Measurements from ENCODE around the gene AOPEP.

DNA sequence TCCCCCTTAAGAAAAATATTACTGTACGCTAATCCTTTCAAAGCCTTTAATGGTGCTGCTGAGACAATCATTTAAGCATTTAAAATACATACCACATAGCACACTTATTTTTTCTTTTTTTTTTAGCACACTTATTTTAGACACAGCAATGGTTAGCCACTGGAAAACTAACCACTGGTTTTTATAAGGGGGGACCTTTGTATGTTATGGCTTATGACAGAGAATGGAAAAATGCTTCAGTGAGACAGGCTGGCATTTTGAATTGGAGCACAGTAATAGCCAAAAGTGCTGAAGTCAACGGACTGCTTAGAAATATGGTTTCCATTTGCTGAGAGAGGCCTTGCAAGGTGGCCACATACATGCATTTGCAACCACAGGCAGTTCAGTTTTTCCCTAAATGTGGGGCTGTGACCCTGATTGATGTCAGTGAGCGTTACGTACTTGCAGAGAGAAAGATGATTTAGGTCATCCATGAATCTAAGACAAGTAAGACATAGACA, 28.5 kb downstream of the AOPEP start:
- TF ChIP-seq, protein P1, sequence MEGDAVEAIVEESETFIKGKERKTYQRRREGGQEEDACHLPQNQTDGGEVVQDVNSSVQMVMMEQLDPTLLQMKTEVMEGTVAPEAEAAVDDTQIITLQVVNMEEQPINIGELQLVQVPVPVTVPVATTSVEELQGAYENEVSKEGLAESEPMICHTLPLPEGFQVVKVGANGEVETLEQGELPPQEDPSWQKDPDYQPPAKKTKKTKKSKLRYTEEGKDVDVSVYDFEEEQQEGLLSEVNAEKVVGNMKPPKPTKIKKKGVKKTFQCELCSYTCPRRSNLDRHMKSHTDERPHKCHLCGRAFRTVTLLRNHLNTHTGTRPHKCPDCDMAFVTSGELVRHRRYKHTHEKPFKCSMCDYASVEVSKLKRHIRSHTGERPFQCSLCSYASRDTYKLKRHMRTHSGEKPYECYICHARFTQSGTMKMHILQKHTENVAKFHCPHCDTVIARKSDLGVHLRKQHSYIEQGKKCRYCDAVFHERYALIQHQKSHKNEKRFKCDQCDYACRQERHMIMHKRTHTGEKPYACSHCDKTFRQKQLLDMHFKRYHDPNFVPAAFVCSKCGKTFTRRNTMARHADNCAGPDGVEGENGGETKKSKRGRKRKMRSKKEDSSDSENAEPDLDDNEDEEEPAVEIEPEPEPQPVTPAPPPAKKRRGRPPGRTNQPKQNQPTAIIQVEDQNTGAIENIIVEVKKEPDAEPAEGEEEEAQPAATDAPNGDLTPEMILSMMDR (IDR thresholded peaks at IDR 0.05), result no peak
- no peak for TF ChIP-seq TEAD4 (IDR thresholded peaks at IDR 0.05; ENCODE audit: borderline replicate concordance, insufficient read depth)
- TF ChIP-seq, protein P2, sequence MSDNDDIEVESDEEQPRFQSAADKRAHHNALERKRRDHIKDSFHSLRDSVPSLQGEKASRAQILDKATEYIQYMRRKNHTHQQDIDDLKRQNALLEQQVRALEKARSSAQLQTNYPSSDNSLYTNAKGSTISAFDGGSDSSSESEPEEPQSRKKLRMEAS (IDR thresholded peaks at IDR 0.05; ENCODE audit: low read depth), result no peak
- TF ChIP-seq, protein P3, sequence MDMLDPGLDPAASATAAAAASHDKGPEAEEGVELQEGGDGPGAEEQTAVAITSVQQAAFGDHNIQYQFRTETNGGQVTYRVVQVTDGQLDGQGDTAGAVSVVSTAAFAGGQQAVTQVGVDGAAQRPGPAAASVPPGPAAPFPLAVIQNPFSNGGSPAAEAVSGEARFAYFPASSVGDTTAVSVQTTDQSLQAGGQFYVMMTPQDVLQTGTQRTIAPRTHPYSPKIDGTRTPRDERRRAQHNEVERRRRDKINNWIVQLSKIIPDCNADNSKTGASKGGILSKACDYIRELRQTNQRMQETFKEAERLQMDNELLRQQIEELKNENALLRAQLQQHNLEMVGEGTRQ (IDR thresholded peaks at IDR 0.05; ENCODE audit: borderline replicate concordance, low read depth, low read length), result no peak
- TF ChIP-seq POLR2AphosphoS5 (IDR thresholded peaks at IDR 0.05; ENCODE audit: low read depth, low read length), result no peak
- TF ChIP-seq FOXJ3 (CRISPR knock-in tag; IDR thresholded peaks at IDR 0.05), result no peak
- no peak for TF ChIP-seq EZH2phosphoT487 (IDR thresholded peaks at IDR 0.05; ENCODE audit: borderline replicate concordance, low read depth)
- no peak for TF ChIP-seq YY1 (IDR thresholded peaks at IDR 0.05; ENCODE audit: low read depth)
- no peak for TF ChIP-seq RAD21 (IDR thresholded peaks at IDR 0.05; ENCODE audit: low read length)
- TF ChIP-seq SMC3 (IDR thresholded peaks at IDR 0.05; ENCODE audit: low read depth, low read length), result no peak
- no peak for TF ChIP-seq NFIC (IDR thresholded peaks at IDR 0.05; ENCODE audit: borderline replicate concordance)
- TF ChIP-seq EP300 (IDR thresholded peaks at IDR 0.05; ENCODE audit: borderline replicate concordance in 1 of 2, low read depth in 1 of 2, low read length in 1 of 2), result no peak
- no peak for TF ChIP-seq PBX3 (IDR thresholded peaks at IDR 0.05)
- no peak for TF ChIP-seq REST (IDR thresholded peaks at IDR 0.05; ENCODE audit: low read depth, low read length)
